Measurements from ENCODE around the gene SOD2. TPM values are rescaled to one million over a fixed set of nuclear protein-coding genes. Genes with fewer than 3 reads are reported as not detected.

SOD2 gene
- total and polyA plus RNA-seq, 9 of the 15 experiments (the other 6 are each of a cell fraction or from before 2014, with no cell fraction given) = 39.8 to 140 (median 95.8) TPM

- no TSS peak for BruUV-seq (replicated peaks)
- Histone ChIP-seq H3K79me2 (ENCODE audit: control insufficient read depth, insufficient read depth, low read length) (peaks cover 67% of the 10 kb centered on the region), H3K36me3 (ENCODE audit: control insufficient read depth, insufficient read depth, low read length) (peaks cover 79% of the 10 kb centered on the region), H3K27me3 (ENCODE audit: control insufficient read depth in 2 of 2, insufficient read depth in 2 of 2, low read length in 2 of 2) (no peaks in the 10 kb centered on the region), H3K4me1 (replicated peaks in 1 of 2; ENCODE audit: control insufficient read depth in 2 of 2, insufficient read depth in 2 of 2, low read length in 2 of 2) (peaks cover 17% of the 10 kb centered on the region in 2 experiments; a peak in 4 of 5 replicates), H2AFZ (ENCODE audit: low read depth, low read length) (no peak overlapping the region), H3K9me1 (ENCODE audit: control insufficient read depth, insufficient read depth, low read length) (no peaks in the 10 kb centered on the region), H3K9me3 (replicated peaks; ENCODE audit: control insufficient read depth, insufficient read depth, low read depth, low read length) (no peaks in the 10 kb centered on the region), H3K27ac (ENCODE audit: extremely low read depth, low read depth, low read length) (no peak overlapping the region), H4K20me1 (replicated peaks; ENCODE audit: control insufficient read depth, insufficient read depth, low read length) (peaks cover 9% of the 10 kb centered on the region), H3K4me2 (ENCODE audit: insufficient read depth, low read length) (no peak overlapping the region), H3K9ac (ENCODE audit: insufficient read depth in 1 of 2, low read depth in 2 of 2, low read length in 2 of 2) (peak overlapping the region in 1 of 2 experiments; percentile 68; a peak in 2 of 4 replicates), H3K4me3 (no peak overlapping the region)
- intact Hi-C loops (cut with micrococcal nuclease) (no loop called here), in situ Hi-C loops (cut with MboI) (no loop called here)
- FAIRE-seq (no peak), DNase-seq (ENCODE audit: extremely low read depth in 1 of 4, low spot score in 3 of 4) (no peak), ATAC-seq (no peak)
- no peak for TF ChIP-seq ZNF696 (CRISPR knock-in tag; conservative IDR thresholded peaks at IDR 0.05)
- no peak for TF ChIP-seq ASH1L (IDR thresholded peaks at IDR 0.05; ENCODE audit: borderline replicate concordance, low read depth, partially characterized antibody)
- TF ChIP-seq BRD9 (IDR thresholded peaks at IDR 0.05; ENCODE audit: low read depth, partially characterized antibody) = no peak
- ChIA-PET CTCF (ENCODE audit: low intra/inter-chr PET ratio) (no interaction called here), POLR2A (interaction anchor here (0.8 to 2.6 kb wide), 6 partner anchors 9 to 272 kb away, joined by 3 to 12 read pairs (median 4); no protein-coding TSS in a partner anchor)
- 86% methylated on average over 6 of the region's 6 CpGs for WGBS (ENCODE audit: insufficient coverage, low coverage, missing lambda C conversion rate)
These were observed 4.0 kb downstream of the SOD2 start for GRCh38 chr6:159689001-159689400.

- in situ Hi-C loops (cut with MboI) (no loop called here), intact Hi-C loops (cut with micrococcal nuclease) (no loop called here)
- Histone ChIP-seq H3K9me3 (replicated peaks; ENCODE audit: control insufficient read depth, insufficient read depth, low read depth, low read length) (no peaks in the 10 kb centered on the region), H3K9ac (ENCODE audit: insufficient read depth in 1 of 2, low read depth in 2 of 2, low read length in 2 of 2) (no peak overlapping the region), H3K4me1 (replicated peaks in 1 of 2; ENCODE audit: control insufficient read depth in 2 of 2, insufficient read depth in 2 of 2, low read length in 2 of 2) (peaks cover 12 to 14% of the 10 kb centered on the region in 2 experiments; a peak in 4 of 5 replicates), H3K9me1 (ENCODE audit: control insufficient read depth, insufficient read depth, low read length) (no peaks in the 10 kb centered on the region), H3K4me2 (ENCODE audit: insufficient read depth, low read length) (no peak overlapping the region), H3K79me2 (ENCODE audit: control insufficient read depth, insufficient read depth, low read length) (peaks cover 67% of the 10 kb centered on the region), H3K27ac (ENCODE audit: extremely low read depth, low read depth, low read length) (no peak overlapping the region), H3K4me3 (no peak overlapping the region), H2AFZ (ENCODE audit: low read depth, low read length) (no peak overlapping the region), H4K20me1 (replicated peaks; ENCODE audit: control insufficient read depth, insufficient read depth, low read length) (peaks cover 9% of the 10 kb centered on the region), H3K36me3 (ENCODE audit: control insufficient read depth, insufficient read depth, low read length) (peaks cover 85% of the 10 kb centered on the region), H3K27me3 (ENCODE audit: control insufficient read depth in 2 of 2, insufficient read depth in 2 of 2, low read length in 2 of 2) (no peaks in the 10 kb centered on the region)
- 83% methylated on average over 5 of the region's 5 CpGs for WGBS (ENCODE audit: insufficient coverage, low coverage, missing lambda C conversion rate)
- ATAC-seq (no peak), FAIRE-seq (no peak), DNase-seq (ENCODE audit: extremely low read depth in 1 of 4, low spot score in 3 of 4) (no peak)
- TF ChIP-seq FOXP4 (CRISPR knock-in tag; IDR thresholded peaks at IDR 0.05; ENCODE audit: borderline replicate concordance) (no peak), RBM14 (IDR thresholded peaks at IDR 0.05; ENCODE audit: borderline replicate concordance, insufficient read depth, low read depth, low read length) (no peak), NFXL1 (CRISPR knock-in tag; IDR thresholded peaks at IDR 0.05) (no peak)
- BruUV-seq (replicated peaks) = no TSS peak
- ChIA-PET POLR2A (interaction anchor here (0.6 to 2.6 kb wide), 5 partner anchors 9 to 103 kb away, joined by 3 to 12 read pairs (median 4); no protein-coding TSS in a partner anchor), CTCF (ENCODE audit: low intra/inter-chr PET ratio) (interaction anchor here (0.6 kb wide), 1 partner anchor 99 kb away, joined by 3 read pairs; no protein-coding TSS in a partner anchor)
These were observed 4.7 kb downstream of the SOD2 start for GRCh38 chr6:159688266-159688905.
